NCI-H1694 (cell line): ENCODE measurements around the gene SLC25A1.
"Not testable (repeated sequence)": the region's sequence is repeated elsewhere in the genome, so short reads cannot be mapped to it uniquely, and the experiment has no call there.

Source experiments
- DNase-seq: peaks from one replicate; lab custom pipeline; 2025; lab: John Stamatoyannopoulos, UW

Gene SLC25A1

DNA sequence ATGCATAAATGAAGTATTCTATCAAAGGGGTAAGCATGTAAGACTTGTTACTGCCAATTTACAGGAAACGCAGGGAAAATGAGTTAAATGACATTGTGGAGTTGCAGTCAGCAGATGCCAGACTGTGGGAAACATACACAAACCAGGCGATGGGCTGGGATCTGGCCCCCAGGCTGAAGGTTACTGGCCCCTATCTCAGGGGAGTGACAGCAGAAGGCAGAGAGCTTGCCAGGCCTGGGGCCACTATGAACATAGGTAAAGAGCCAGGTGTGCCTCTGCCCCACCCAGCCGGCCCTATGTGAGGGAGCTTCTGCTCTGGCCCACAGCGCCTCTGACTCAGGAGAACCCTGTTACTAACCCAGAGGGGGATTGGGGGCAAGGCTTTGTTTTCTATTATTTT lies 26.1 kb upstream of the SLC25A1 start:
- no peak for DNase-seq

GRCh38 chr22:19203834-19204233 lies 25.3 kb upstream of the SLC25A1 start:
- DNase-seq, result no peak

DNA sequence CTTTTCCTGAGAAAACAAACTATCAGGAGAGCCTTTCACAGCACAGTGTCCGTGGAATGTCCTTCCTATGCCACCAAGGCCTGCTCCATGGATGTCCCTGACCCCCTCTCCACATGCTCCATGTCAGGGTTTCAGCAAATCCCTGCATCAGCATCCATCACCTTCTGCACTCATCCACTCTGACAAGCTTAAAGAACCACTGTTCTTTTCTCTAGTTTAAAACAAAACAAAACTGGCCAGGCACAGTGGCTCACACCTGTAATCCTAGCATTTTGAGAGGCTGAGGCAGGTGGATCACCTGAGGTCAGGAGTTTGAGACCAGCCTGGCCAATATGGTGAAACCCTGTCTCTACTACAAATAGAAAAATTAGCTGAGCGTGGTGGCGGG lies 24.3 kb upstream of the SLC25A1 start:
- DNase-seq, result not testable (repeated sequence)

- no peak for DNase-seq
Measured at GRCh38 chr22:19201869-19202798, 23.6 kb upstream of the SLC25A1 start.

- no peak for DNase-seq
Measured at GRCh38 chr22:19201130-19201868, 22.8 kb upstream of the SLC25A1 start.

- no peak for DNase-seq
Measured at GRCh38 chr22:19199479-19199878, 20.9 kb upstream of the SLC25A1 start.

DNA sequence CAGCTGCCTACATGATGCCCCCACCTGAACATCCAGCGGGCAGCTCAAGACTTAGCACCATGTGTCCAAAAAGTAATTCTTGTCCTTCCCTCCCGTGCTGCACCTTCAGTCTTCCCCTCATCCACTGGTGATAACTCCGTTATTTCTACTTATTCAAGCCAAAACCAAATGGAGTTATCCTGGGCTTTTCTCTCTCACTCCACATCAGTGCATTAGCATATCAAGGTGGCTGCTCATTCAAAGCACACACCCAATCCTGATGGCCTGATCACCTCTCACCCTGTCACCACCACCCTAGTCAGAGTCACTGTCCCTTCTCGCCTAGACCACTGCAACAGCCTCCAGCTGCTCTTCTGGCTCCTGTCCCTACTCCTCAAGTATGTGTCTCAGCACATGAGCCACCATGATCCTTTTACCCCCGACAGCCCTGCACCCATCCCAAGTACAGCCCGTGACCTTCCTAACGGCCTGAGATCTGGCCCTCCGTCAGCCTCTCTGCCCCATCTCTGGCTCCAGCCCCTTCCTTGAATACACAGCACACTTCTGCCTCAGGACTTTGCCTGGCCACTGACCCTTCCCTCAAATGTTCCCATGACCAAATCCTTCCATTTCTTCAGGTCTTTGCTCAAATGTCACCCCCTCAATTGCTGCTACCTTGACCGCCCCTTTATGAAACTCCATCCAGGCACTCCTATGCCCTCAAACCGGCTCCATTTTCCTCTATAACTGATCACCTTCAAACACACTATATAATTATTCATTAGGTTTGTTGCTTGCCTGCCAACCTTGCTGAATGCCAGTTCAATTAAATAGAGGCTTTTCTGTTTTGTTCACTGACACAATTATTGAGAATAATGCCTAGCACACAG lies 19.7 kb upstream of the SLC25A1 start:
- DNase-seq, result no peak

DNA sequence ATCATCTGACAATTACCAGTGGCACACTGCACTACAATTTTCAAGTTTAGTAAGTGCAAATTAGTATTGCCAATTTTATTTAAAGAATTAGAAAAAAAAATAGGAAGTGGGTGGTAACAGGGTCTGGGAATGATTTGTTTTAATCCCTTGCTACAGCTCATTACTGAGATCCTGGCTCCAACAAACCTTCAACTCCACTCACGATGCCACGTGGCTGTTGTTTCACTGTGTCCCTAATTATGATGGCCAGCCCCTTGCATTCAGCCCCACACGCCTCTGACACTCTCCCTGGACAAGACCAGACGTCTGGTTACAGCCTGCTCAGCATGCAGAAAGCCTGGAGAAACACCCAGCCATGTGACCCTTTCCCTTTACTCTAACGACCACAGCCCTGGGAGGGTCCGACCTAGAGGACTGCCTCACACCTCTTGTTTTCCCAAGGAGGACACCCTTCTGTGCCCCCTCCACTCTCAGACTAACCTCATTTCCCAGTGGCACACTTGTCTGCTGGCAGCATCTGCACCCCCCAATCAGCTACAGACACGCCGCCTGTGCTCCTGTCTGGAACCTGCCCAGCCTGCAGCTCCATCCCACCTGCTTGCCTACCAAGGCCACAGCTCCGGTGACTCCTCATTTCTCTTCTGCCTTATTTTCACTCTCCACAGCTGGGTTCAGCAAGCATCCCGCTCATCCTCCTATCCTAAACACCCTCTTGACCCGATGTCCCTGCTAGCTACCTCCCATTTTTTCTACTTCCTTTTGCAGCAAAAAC lies 18.5 kb upstream of the SLC25A1 start:
- DNase-seq, result no peak

- DNase-seq, result no peak
Measured at GRCh38 chr22:19195796-19196731, 17.5 kb upstream of the SLC25A1 start.

DNA sequence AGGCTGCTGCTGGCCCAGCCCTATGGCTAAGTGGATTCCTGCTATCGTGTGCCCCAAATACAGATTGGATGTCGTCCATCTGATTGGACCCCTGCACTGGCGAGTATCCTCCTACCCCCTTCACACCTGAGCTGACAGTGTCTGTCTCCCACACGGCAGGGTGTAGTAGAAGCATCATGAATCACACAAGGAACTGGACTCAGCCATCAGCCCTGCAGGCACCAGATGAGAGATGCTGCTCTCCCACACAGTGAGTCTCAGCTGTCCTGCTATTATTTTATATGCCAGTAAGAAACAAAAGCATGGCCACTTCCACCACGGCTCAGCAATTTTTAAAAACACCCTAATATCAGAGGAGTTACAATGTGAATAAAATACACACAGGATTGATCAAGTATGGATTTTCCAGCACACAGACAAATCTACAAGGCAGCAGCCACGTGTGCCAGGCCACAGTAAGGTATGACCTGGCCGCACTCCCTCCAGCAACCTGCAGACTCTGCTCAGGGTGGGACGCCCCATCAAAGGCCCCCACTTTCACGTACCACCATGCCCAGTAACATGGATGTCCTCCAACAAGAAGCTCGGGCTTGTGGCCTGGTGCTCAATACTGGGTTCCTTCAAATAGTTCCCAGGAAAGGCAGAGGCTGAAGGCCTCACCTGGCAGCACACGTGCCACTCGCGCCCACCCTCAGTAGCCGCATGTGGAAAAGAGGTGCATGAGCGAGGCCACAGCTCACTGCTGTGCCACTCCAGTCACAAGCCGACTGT lies 16.4 kb upstream of the SLC25A1 start:
- no peak for DNase-seq

DNA sequence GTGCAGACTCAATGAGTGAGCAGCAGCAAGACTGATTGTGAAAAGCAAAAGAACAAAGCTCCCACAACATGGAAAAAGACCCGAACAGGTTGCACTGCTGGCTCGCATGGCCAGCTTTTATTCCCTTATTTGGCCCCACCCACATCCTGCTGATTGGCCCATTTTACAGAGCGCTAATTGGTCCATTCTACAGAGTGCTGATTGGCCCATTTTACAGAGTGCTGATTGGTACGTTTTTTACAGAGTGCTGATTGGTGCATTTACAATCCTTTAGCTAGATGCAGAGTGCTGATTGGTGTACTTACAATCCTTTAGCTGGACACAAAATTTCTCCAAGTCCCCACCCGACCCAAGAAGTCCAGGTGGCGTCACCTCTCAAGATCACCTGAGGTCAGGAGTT lies 15.3 kb upstream of the SLC25A1 start:
- DNase-seq, result no peak

DNA sequence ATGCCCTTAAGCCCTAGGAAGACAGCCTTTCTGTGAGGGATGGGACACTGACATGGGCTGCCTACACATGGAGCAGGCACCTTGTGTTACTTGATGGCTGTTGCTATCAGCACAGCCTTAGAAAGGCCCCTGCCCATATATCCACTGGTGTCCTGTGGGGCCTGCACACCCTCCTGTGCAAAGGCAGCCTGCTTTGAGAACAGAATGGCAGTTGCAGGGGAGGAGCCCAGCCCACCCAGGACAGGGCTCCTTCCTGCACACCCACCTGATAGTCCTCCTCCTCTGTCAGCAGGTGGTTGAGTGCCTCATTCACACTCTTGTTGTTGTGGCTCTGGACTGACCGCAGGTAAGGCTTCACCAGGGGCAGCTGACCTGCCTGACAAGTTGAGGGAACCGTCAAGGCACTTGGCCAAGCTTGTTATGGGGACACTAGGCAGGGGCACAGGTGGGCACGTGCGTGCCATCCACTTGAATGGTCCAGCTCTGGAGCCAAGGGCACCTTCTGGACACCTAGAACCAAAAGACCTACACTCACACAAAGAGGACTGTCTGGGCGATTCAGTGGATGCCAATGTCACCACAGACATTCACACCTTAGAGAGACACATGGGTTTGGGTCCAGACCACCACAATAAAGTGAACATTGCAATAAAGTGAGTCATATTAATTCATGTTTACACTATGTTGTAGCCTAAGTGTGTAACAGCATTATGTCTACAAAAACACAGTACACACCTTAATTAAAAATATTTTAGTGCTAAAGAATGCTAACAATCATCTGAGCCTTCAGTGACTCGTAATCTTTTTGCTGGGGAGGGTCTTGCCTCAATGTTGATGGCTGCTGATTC lies 9.4 kb upstream of the SLC25A1 start:
- no peak for DNase-seq

DNA sequence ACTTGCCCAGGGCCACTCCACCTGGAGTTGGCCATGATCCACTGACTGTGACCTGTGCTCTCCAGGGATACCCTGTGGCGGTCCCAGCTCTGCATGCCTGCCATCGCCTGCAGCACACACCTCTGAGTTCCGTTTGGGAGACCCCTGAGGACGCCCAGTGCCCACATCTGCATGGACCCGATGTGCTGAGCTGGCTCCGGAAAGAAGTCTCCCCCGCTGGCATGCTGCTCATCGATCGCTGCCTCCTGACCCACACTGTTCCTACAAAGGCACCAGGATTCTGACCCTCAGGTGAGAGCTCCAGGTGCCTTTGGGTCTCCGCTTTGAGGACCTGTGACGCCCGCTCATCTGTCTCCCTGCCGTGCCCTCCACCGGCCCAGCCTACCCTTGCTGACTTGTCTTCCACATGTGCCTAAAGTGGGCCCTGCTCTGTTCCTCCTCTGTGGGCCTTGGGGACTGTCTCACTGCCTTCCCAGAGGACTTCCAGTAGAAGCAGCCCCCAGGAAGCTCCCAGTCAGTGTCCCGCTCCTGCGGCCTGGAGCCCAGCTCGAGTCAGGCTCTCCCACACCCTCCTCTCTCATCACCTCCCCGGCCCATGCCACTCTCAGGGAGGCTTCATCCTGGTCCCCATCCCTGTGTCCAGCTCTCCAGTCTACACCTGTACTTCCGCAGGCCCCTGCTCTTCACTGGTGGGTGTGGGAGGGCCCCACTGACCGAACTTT lies 5.9 kb upstream of the SLC25A1 start:
- no peak for DNase-seq

- DNase-seq, result no peak
Measured at GRCh38 chr22:19183216-19183615, 4.7 kb upstream of the SLC25A1 start.

DNA sequence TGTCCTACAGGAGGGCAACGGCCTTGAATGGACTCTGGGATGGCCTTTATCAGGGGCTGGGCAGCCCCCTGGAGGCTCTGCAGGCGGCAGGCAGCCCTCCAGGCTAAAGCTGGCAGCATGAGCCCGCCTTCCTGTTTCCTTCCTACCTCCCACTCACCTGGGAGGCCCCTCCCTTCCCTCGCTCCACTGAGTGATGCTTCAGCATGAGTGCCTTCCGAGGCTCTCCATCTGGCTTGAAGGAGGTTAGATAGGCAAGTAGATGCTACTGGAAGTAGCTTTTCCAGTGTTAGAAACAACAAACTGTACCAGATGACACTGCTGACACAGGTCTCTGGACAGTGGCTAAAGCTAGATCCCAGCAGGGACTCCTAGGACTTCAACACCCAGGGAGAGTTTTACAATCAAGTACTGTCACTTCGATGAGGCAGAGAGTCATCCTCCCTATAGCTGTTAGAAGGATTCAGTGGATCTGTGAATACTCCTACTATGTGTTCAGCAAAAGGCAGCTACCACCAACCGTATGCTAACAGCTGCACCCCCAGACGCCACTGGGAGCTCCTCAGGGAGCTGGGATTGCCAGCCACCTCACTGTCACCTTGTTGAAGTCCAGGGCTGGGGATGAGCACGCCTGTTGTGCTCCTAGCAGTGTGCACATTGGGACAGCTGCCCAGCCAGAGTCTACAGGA lies 4.1 kb upstream of the SLC25A1 start:
- DNase-seq, result no peak

DNA sequence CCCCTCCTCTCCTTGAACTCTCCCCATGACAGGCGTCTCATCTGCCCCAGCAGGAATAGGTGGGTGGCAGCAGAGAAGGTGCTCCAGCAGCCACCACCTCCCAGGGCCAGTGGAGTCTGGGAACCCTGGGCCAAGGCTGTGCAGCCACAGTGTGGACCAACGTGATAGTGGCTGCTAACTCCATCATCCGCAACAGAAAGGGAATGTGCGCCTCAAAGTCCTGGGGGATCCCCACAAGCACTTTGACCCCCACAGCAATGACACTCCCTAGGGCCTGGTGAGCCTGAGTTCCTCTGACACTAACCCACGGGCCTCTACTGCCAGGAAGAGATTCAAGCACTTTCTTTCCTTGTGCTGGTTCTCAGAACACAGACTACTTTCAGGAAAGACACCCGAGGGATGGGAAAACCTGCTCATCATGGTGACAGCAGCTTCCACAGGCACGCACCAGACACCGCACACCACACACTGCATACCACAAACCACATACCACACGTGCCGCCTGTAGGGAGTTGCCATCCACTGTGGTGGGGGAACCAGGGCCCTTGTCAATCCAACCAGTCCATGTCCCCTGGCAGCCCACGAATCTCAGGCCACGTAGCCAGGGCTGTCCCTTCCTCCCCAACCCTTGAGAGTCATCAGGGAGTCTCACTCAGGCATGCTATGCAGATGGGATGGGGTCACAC lies 3.4 kb upstream of the SLC25A1 start:
- DNase-seq, result no peak
